Fibroblast of peridontal ligament (primary cell): Measurements from ENCODE around the gene ADRA2C.

Experiments
- DNase-seq: peaks from one replicate; pipeline ENCODE4 v3.0.0-alpha.2; 2010; ENCODE audit errors: extremely low read depth

ADRA2C gene

GRCh38 chr4:3733195-3733594 is 33.0 kb upstream of the ADRA2C start:
- no peak for DNase-seq

GRCh38 chr4:3735196-3735595 is 31.0 kb upstream of the ADRA2C start:
- DNase-seq = no peak

GRCh38 chr4:3736290-3736689 is 29.9 kb upstream of the ADRA2C start:
- DNase-seq = no peak

GRCh38 chr4:3736806-3737205 is 29.4 kb upstream of the ADRA2C start:
- DNase-seq = no peak

GRCh38 chr4:3739577-3739976 is 26.6 kb upstream of the ADRA2C start:
- DNase-seq = no peak

GRCh38 chr4:3740256-3740655 is 25.9 kb upstream of the ADRA2C start:
- DNase-seq = no peak

GRCh38 chr4:3741217-3742011 is 24.8 kb upstream of the ADRA2C start:
- no peak for DNase-seq

- no peak for DNase-seq
Observed at GRCh38 chr4:3742610-3743009, 23.6 kb upstream of the ADRA2C start.

- no peak for DNase-seq
Observed at GRCh38 chr4:3744232-3744631, 22.0 kb upstream of the ADRA2C start.

GRCh38 chr4:3744901-3745300 is 21.3 kb upstream of the ADRA2C start:
- no peak for DNase-seq

- DNase-seq = no peak
Observed at GRCh38 chr4:3745886-3746656, 20.1 kb upstream of the ADRA2C start.

GRCh38 chr4:3746701-3747580 is 19.2 kb upstream of the ADRA2C start:
- DNase-seq = no peak

- no peak for DNase-seq
Observed at GRCh38 chr4:3747581-3747904, 18.6 kb upstream of the ADRA2C start.

- DNase-seq = no peak
Observed at GRCh38 chr4:3748136-3748898, 17.9 kb upstream of the ADRA2C start.

- DNase-seq = no peak
Observed at GRCh38 chr4:3749081-3749480, 17.1 kb upstream of the ADRA2C start.

GRCh38 chr4:3750334-3750733 is 15.9 kb upstream of the ADRA2C start:
- no peak for DNase-seq

- DNase-seq = no peak
Observed at GRCh38 chr4:3752022-3752421, 14.2 kb upstream of the ADRA2C start.

GRCh38 chr4:3753726-3754412 is 12.3 kb upstream of the ADRA2C start:
- no peak for DNase-seq

- no peak for DNase-seq
Observed at GRCh38 chr4:3756343-3757059, 9.7 kb upstream of the ADRA2C start.

- DNase-seq = no peak
Observed at GRCh38 chr4:3759236-3759635, 6.9 kb upstream of the ADRA2C start.
